Cardiac fibroblast (primary cell): Measurements from ENCODE around the gene DNAAF5.

Experiments
- DNase-seq, 2 donors: peaks; one replicate each; pipeline versions ENCODE4 v3.0.0 to v3.0.0-alpha.2; 2010; ENCODE audit warnings: low read depth in 2 of 2
- H3K4me3 ChIP-seq, 2 donors: replicated peaks in 1 of 2; 1 replicate in 1 of 2; 2 replicates in 1 of 2; pipeline ENCODE4 v1.5.1; 2011; ENCODE audit warnings: low read depth in 2 of 2, low read length in 2 of 2, mild to moderate bottlenecking in 2 of 2, moderate library complexity in 1 of 2
- TF ChIP-seq, protein P1 (sequence below): IDR thresholded peaks from one replicate; pipeline ENCODE4 v1.5.1; 2011; ENCODE audit warnings: low read depth, mild to moderate bottlenecking, low read length, inconsistent platforms

Gene DNAAF5

GRCh38 chr7:781936-782529 lies 55.5 kb downstream of the DNAAF5 start:
- DNase-seq: no peak
- no peak overlapping the region for H3K4me3 ChIP-seq
- TF ChIP-seq, protein P1, sequence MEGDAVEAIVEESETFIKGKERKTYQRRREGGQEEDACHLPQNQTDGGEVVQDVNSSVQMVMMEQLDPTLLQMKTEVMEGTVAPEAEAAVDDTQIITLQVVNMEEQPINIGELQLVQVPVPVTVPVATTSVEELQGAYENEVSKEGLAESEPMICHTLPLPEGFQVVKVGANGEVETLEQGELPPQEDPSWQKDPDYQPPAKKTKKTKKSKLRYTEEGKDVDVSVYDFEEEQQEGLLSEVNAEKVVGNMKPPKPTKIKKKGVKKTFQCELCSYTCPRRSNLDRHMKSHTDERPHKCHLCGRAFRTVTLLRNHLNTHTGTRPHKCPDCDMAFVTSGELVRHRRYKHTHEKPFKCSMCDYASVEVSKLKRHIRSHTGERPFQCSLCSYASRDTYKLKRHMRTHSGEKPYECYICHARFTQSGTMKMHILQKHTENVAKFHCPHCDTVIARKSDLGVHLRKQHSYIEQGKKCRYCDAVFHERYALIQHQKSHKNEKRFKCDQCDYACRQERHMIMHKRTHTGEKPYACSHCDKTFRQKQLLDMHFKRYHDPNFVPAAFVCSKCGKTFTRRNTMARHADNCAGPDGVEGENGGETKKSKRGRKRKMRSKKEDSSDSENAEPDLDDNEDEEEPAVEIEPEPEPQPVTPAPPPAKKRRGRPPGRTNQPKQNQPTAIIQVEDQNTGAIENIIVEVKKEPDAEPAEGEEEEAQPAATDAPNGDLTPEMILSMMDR: no peak

- TF ChIP-seq, protein P1: no peak
- DNase-seq: no peak
- no peak overlapping the region for H3K4me3 ChIP-seq
Observed at GRCh38 chr7:782718-783449, 56.4 kb downstream of the DNAAF5 start.

GRCh38 chr7:783556-784490 lies 57.3 kb downstream of the DNAAF5 start:
- no peak for DNase-seq
- TF ChIP-seq, protein P1: no peak
- H3K4me3 ChIP-seq: no peak overlapping the region

GRCh38 chr7:784971-785370 lies 58.5 kb downstream of the DNAAF5 start:
- TF ChIP-seq, protein P1: no peak
- no peak overlapping the region for H3K4me3 ChIP-seq
- no peak for DNase-seq

DNA sequence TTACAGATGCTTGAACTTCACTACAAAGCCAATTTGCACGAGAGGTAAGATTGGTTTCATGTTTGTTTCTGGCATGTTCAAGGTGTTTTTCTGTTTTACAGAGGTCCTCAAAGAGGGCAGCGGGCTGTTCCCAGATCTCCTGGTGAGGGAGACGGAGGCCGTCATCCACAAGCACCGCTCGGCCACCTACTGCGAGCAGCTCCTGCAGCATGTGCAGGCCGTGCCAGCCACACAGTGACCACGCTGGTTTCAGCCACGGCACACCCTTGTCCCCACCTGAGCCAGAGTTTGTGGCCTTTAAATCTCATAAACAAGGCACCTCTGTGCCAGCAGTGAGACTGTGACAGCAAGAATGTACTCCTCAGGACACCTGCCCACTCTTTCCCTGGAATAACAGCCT lies 58.9 kb downstream of the DNAAF5 start:
- no peak for DNase-seq
- no peak overlapping the region for H3K4me3 ChIP-seq
- TF ChIP-seq, protein P1: no peak

DNA sequence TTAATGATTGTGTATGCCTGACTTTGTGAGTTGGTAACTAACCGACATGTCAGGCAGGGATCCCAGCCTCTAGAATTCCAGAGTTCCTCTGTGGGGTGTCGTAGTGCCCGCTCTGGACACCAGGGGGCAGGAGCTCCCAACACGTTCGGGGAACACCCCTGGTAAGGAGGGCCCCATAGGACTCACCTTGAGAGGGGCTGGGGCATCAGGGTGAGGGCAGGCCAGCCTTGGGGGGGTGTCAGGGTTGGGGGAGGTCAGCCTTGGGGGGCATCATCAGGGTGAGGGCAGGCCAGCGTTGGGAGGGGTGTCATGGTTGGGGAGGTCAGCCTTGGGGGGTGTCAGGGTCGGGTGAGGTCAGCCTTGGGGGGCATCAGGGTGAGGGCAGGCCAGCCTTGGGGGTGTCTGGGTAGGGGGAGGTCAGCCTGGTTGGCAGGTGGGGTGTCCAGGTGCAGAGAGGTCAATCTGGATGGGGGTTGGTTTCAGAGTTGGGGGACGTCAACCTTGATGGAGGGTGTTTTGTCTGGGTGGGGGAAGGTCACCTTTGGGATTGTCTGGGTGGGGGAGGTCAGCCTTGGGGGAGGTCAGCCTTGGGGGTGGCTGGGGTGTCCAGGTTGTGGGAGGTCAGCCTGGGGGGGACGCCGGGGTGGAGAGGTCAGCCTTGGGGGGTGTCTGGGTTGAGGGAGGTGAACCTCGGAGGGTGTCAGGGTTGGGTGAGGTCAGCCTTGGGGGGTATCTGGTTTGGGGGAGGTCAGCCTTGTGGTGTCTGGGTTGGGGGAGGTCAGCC lies 60.2 kb downstream of the DNAAF5 start:
- H3K4me3 ChIP-seq: no peak overlapping the region
- TF ChIP-seq, protein P1: peak; percentile 92
- DNase-seq: peak; percentile 66 to 73
